Ascending aorta (tissue), 2 donors: ENCODE measurements around the gene RPL28. TPM values are rescaled to one million over a fixed set of nuclear protein-coding genes. Genes with fewer than 3 reads are reported as not detected.

Source experiments
- DNase-seq, 2 donors: peaks; one replicate each; pipeline ENCODE4 v3.0.0-alpha.2; 2019; ENCODE audit warnings: low spot score in 2 of 2
- H3K27ac ChIP-seq, 2 donors: fragments of 200-600 bp; sonication (generic); one replicate each; pipeline ENCODE4 v1.5.1; 2016 to 2017; ENCODE audit warnings: mild to moderate bottlenecking in 1 of 2
- H3K27me3 ChIP-seq: fragments of 200-600 bp; sonication (generic); one replicate; pipeline ENCODE4 v1.5.1; 2017
- H3K36me3 ChIP-seq, 2 donors: fragments of 200-600 bp; sonication (generic); one replicate each; pipeline ENCODE4 v1.5.1; 2016
- H3K4me1 ChIP-seq, 2 donors: fragments of 200-600 bp; sonication (generic); one replicate each; pipeline ENCODE4 v1.5.1; 2016 to 2017; ENCODE audit warnings: mild to moderate bottlenecking in 1 of 2
- H3K4me3 ChIP-seq, 2 donors: fragments of 200-600 bp; sonication (generic); one replicate each; pipeline ENCODE4 v1.5.1; 2016 to 2017; ENCODE audit warnings: mild to moderate bottlenecking in 1 of 2
- H3K9me3 ChIP-seq, 2 donors: fragments of 200-600 bp; sonication (generic); one replicate each; pipeline ENCODE4 v1.5.1; 2016
- CTCF ChIP-seq, 3 experiments: fragments of 200-600 bp in 2 of 3; fragments of 450-650 bp in 1 of 3; sonication (generic) in 2 of 3; IDR thresholded peaks; one replicate each; pipeline ENCODE4 v1.5.1; 2016 to 2019; ENCODE audit warnings: antibody characterized with exemption in 3 of 3, mild to moderate bottlenecking in 1 of 3, moderate library complexity in 1 of 3
- intact Hi-C: fragments of 100-400 bp; cut with DNase I; formaldehyde crosslinking; loops from one replicate; pipeline ENCODE4 v1.15.1; 2023
- total RNA-seq: library from RNA; depleted of rRNA; stranded (reverse); fragments of >200 nt; gene quantifications from one replicate; pipeline ENCODE4 v1.1.0, GENCODE V29; 2016

The RPL28 gene
- total RNA-seq, 1 donor from 2014 or later: 542 TPM

- Histone ChIP-seq H3K27ac (no peak overlapping the region), H3K4me1 (no peaks in the 10 kb centered on the region), H3K36me3 (no peaks in the 10 kb centered on the region), H3K27me3 (peaks cover 15% of the 10 kb centered on the region), H3K9me3 (no peaks in the 10 kb centered on the region), H3K4me3 (no peak overlapping the region)
- no peak for TF ChIP-seq CTCF (IDR thresholded peaks at IDR 0.05)
- DNase-seq: no peak
- intact Hi-C loops: no loop called here
Observed at GRCh38 chr19:55435020-55435419, 49.3 kb downstream of the RPL28 start.

- Histone ChIP-seq H3K27me3 (peaks cover 24% of the 10 kb centered on the region), H3K36me3 (no peaks in the 10 kb centered on the region), H3K4me3 (no peak overlapping the region), H3K9me3 (no peaks in the 10 kb centered on the region), H3K4me1 (no peaks in the 10 kb centered on the region), H3K27ac (no peak overlapping the region)
- no peak for DNase-seq
- TF ChIP-seq CTCF (IDR thresholded peaks at IDR 0.05): no peak
- intact Hi-C loops: no loop called here
Observed at GRCh38 chr19:55436847-55437246, 51.1 kb downstream of the RPL28 start.

GRCh38 chr19:55437410-55437809, 51.7 kb downstream of the RPL28 start:
- TF ChIP-seq CTCF (IDR thresholded peaks at IDR 0.05): no peak
- no peak overlapping the region for H3K27ac ChIP-seq
- H3K27me3 ChIP-seq: peaks cover 29% of the 10 kb centered on the region
- no peak for DNase-seq
- intact Hi-C loops: no loop called here
- H3K4me1 ChIP-seq: no peaks in the 10 kb centered on the region
- no peaks in the 10 kb centered on the region for H3K9me3 ChIP-seq
- H3K4me3 ChIP-seq: no peak overlapping the region
- no peaks in the 10 kb centered on the region for H3K36me3 ChIP-seq

- H3K27ac ChIP-seq: no peak overlapping the region
- no peaks in the 10 kb centered on the region for H3K4me1 ChIP-seq
- TF ChIP-seq CTCF (IDR thresholded peaks at IDR 0.05): no peak
- intact Hi-C loops: no loop called here
- no peak for DNase-seq
- no peak overlapping the region for H3K4me3 ChIP-seq
- H3K27me3 ChIP-seq: peaks cover 19% of the 10 kb centered on the region
- H3K36me3 ChIP-seq: no peaks in the 10 kb centered on the region
- H3K9me3 ChIP-seq: no peaks in the 10 kb centered on the region
Observed at GRCh38 chr19:55439052-55439451, 53.3 kb downstream of the RPL28 start.

GRCh38 chr19:55440411-55441105, 54.8 kb downstream of the RPL28 start:
- Histone ChIP-seq H3K27me3 (peaks cover 19% of the 10 kb centered on the region), H3K27ac (no peak overlapping the region), H3K36me3 (no peaks in the 10 kb centered on the region), H3K9me3 (no peaks in the 10 kb centered on the region), H3K4me3 (no peak overlapping the region), H3K4me1 (no peaks in the 10 kb centered on the region)
- no peak for DNase-seq
- intact Hi-C loops: no loop called here
- no peak for TF ChIP-seq CTCF (IDR thresholded peaks at IDR 0.05)

- intact Hi-C loops: no loop called here
- no peak for TF ChIP-seq CTCF (IDR thresholded peaks at IDR 0.05)
- H3K27me3 ChIP-seq: peaks cover 19% of the 10 kb centered on the region
- no peak overlapping the region for H3K27ac ChIP-seq
- H3K36me3 ChIP-seq: no peaks in the 10 kb centered on the region
- H3K9me3 ChIP-seq: no peaks in the 10 kb centered on the region
- no peak for DNase-seq
- H3K4me1 ChIP-seq: no peaks in the 10 kb centered on the region
- no peak overlapping the region for H3K4me3 ChIP-seq
Observed at GRCh38 chr19:55441319-55441691, 55.6 kb downstream of the RPL28 start.
